ENCODE results near the gene STX4.

Gene STX4, protein sequence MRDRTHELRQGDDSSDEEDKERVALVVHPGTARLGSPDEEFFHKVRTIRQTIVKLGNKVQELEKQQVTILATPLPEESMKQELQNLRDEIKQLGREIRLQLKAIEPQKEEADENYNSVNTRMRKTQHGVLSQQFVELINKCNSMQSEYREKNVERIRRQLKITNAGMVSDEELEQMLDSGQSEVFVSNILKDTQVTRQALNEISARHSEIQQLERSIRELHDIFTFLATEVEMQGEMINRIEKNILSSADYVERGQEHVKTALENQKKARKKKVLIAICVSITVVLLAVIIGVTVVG

DNA sequence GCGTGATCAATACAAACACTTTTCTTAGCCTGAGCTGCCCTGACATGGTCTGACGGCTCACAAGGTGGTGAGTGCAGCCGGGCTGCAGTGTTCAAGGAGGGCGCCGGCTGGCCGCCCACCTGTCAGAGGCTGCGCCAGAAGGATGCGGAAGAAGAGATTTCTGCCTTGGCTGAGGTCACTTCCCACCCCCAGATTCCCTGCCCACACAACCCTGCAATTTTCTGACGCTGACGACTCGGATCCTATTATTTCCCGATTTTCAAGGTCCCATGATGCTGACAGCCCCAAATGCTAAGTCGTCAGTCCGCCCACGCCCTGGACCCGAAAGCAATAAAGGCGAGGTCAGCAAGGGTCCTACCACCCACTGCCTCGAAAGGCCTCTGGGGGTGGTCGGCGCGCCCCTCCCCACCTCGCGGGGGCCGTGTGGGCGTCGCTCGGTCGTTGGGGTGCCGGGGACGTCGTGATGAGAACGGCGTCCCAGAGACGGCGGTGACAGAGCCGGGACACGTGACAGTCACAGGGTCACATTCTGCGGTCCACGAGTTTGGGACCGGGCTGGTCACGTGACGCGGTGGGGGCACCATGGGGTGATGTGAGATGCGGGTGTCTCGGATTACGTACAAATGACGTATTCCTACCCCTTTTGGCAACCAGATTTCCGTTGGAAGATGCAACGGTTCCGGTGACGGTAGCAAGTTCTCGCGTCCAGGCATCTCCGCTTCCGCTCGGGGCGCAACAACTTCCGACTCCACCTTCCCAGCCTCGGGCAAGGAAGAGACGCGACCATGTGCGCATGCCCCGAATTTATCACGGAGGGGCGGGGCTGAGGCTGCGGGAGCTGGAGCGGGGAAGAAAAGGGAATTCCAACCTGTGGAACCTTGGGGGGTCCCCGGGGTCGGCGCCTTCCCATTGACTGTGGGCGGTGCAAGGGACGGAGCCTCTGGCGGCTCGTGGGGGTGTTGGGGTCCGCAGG lies at the start of gene STX4:
Gene STX4 (plus strand): TSS at position 823 of the 973 bp plus-strand sequence. CDS start 248 bp downstream, outside the sequence.
- DNase-seq, result peak; percentile 95

DNA sequence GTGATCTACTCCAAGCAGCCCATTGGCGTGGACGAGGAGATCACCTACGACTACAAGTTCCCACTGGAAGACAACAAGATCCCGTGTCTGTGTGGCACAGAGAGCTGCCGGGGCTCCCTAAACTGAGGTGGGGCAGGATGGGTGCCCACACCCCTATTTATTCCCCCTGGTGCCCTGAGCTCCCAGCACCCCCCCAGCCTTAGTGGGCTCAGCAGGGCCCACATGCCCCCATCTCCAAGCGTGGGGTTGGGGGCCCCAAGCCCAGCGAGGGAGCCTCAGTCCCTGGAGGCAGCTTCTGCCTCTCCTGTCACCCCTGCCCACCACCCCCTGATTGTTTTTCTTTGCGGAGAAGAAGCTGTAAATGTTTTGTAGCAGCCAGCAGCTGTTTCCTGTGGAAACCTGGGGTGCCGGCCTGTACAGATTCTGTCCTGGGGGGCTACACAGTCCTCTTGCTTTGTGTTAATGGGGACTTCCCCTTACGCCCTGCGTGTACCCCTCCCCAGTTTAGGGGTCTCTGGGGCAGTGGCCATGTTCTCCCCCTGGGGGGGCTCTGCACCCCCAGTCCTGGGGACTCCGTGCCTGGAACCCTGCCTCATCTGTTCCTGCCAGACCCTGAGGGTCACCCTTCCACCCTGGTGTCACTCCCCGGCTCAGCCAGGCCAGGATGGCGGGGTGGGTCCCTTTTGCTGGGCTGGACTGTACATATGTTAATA lies 49.3 kb upstream of the STX4 start:
- DNase-seq, result no peak

DNA sequence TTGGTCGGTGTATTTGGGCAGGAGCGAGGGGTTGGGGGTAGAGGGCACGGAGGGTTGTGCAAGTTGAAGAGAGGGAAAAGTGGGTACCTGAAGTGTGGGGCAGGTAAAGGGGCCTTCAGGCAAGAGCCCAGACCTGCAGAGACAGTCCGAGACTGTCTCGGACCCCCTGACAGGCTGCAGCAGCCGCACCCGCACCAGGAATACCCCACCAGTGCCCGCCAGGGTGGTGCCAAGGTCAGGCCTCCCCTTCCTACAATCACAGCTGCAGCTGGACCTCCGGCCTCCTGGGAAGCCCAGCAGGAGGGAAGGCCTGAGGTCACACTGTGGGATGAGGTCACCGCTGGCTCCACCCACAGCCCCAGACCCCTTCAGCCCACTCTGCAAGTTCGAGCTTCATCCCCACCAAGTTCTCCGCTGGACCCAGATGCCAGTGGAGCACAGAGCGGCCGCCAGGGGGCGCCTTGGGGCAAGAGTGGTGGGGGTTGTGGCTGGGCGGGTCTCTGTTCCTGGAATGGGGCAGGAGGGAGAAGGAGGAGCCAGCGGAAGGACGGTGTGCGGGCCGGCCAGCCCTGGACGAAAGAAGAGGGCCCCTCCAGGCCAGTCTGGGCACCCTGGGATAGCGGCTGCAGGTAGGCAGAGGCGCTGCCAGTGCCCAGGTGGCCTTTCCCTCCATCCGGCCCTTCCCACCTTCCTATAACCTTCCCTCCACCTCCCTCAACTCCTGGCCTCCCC lies 48.5 kb upstream of the STX4 start, which contains the start of gene HSD3B7:
Gene HSD3B7 (plus strand): TSS at position 539 of the 732 bp plus-strand sequence. CDS start 452 bp downstream, outside the sequence.
- DNase-seq, result peak; percentile 76

DNA sequence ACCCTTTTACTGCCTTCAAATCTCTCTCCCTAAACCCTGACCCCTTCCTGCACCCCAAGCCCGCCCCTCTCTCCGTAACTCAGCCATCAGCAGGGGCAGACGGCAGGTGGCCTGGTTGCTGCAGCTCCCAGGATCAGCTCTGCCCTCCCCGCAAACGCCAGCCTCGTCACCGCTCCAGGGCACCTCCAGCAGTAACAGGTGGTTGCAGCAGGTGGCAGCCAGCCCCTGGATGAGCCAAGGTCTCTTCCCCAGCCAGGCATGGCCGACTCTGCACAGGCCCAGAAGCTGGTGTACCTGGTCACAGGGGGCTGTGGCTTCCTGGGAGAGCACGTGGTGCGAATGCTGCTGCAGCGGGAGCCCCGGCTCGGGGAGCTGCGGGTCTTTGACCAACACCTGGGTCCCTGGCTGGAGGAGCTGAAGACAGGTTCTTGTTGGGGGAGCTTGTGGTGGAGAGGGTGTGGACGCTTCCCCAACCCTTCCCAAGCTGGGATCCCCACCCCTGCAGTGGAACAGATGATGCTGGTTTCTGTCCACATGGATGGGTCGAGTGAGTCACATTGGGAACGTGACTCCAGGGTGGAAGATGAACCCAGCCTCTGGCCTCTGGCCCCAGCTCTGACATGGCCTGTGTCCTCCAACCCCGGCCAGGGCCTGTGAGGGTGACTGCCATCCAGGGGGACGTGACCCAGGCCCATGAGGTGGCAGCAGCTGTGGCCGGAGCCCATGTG lies 47.8 kb upstream of the STX4 start:
- peak; percentile 47 for DNase-seq

DNA sequence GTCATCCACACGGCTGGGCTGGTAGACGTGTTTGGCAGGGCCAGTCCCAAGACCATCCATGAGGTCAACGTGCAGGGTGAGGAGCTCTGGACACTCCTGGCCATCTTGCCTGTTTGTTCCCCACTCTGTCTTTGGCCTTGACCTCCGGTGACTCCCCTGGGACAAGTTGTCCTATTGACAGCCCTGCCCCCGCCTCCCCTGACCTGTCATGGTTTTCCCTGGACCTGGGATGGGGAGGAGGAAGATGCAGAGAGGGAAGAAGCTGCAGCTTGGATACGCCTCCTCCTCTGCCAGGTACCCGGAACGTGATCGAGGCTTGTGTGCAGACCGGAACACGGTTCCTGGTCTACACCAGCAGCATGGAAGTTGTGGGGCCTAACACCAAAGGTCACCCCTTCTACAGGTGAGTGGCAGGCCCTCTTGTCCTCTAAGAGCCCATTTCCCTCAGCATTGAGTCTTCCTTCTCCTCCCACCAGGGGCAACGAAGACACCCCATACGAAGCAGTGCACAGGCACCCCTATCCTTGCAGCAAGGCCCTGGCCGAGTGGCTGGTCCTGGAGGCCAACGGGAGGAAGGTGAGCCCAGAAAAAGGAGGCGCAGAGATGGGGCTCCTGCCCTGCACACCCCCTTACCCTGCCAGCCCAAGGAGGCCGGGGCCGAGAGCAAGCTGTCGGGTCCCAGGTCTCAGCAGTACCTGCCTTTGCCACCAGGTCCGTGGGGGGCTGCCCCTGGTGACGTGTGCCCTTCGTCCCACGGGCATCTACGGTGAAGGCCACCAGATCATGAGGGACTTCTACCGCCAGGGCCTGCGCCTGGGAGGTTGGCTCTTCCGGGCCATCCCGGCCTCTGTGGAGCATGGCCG lies 47.0 kb upstream of the STX4 start:
- no peak for DNase-seq

DNA sequence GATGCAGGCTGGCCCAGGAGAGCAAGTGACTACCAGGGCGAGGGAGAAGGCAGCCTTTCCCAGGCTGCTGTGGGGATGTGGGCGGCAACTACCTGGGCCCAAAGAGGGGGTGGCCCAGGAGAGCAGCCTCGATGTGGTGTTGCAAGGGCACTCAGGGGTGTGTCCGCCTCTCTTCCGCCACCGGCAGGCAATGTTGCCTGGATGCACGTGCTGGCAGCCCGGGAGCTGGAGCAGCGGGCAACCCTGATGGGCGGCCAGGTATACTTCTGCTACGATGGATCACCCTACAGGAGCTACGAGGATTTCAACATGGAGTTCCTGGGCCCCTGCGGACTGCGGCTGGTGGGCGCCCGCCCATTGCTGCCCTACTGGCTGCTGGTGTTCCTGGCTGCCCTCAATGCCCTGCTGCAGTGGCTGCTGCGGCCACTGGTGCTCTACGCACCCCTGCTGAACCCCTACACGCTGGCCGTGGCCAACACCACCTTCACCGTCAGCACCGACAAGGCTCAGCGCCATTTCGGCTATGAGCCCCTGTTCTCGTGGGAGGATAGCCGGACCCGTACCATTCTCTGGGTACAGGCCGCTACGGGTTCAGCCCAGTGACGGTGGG lies 45.7 kb upstream of the STX4 start:
- no peak for DNase-seq

DNA sequence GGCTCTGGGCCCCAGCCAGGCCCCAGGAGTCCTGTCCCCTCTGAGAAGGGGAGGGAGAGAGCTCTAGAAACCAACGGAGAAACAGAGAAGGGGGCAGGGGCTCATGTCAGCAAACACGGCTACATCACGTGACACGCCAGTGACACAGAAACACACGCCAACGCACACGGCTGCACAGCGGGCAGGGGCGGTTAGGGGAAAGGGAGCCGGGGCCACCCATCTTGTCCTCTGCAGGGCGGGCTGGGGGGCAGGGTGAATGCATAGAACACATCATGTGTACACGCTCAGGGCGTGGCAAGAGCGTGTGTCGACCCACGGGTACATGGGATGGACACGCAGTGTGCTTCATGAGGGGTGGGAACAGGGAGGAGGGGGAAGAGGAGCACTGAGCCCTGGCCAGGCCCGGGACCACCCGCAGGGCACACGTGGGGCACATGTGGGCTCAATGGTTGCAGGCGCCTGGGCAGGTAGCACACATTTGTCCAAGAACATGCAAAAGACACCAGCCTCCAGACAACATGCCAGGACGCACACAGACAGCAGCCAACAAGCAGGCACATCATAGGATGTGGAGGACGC lies 43.8 kb upstream of the STX4 start:
- no peak for DNase-seq

DNA sequence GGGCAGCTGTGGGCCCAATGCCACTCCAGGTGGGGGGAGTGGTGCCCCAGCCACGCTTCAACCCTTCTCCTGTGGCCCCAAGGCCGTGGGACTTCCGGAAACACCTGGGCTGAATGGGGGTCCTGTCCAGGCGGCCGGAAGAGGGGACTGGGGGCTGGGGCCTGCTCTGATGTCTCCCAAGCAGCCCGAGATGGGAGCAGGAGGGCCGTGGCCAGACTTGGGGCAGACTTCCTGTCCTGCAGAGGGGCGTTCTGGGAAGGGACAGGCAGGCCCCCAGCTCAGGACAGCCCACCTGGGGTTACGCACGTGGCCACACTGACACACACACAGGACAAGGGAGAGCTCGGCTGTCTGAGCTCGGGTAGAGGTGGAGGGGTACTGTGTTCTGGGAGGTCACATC lies 43.3 kb upstream of the STX4 start:
- DNase-seq, result no peak

DNA sequence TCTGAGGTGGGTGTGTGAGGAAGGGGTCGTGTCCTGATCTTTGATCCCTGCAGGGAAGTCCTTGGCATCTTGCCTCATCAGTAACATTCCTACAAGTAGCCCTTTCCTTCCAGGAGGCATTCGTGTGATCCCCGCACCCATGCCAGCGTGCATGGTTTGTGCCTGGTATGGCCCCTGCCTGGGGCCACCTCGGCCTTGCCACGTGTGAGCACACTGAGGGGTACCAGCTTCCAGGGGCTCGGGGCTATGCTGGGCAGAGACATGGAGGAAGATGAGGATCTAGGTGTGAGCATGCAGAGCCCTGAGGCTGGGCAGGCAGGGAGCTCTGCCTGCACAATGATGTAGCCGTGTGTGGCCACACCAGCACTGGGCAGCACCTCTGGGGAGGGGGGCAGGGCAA lies 42.3 kb upstream of the STX4 start:
- no peak for DNase-seq

DNA sequence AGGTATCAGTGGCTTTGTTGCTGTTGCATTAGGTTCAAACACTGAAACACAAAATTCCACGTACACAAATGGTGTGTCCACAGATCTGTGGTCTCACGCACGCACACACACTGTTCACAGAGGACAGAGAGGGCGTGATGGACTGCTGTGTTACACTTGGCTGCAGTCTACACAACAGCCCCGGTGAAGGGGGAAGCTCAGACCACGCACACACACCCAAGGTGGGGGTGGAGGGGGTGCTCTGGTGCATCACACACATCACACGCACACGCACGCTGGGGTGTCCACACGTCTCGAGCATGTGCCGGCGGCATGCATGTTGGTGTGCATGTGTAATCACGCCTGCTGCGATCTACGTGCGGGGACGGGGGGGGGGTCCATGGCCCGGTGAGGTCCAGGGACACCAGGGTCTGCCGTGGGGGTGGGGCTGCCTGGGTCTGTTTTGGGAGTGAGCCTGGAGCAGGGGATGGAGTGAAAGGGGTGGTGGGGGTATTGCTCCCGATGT lies 41.0 kb upstream of the STX4 start:
- no peak for DNase-seq

DNA sequence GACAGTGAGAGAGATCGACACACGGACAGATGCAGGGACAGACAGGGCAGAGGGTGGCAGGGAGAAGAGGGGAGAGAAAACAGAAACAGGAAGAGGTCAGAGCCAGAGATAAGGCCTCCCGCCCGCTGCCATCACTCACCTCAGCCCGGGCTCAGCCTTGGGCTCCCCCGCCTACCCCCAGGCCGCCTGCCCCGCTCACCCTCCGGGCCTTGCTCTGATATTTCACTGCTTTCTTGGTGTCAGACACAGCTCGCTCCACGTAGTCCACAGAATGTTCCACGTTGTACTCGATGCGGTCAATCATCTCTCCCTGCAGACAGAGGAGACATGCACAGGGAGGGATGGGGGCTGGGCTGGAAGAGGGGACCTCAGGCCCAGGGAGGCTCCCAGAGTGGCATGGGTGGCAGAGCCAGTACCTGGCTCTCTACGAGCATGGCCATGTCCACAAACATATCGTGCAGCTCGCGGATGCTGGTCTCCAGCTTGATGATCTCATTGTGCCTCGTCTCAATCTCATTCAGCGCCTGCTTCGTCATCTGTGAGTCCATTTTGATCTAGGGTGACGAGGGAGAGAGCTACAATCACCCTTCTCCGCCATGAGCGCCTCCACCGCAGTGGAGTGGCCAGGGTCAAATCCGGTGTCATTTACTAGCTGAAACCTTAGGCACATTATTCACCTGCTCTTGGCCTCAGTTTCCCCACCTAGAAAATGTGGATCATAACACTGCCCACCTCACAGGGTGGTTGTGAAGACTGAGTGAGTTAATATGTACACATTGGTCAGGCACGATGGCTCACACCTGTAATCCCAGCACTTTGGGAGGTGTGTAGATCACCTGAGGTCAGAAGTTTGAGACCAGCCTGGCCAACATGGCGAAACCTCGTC lies 40.2 kb upstream of the STX4 start:
- no peak for DNase-seq

DNA sequence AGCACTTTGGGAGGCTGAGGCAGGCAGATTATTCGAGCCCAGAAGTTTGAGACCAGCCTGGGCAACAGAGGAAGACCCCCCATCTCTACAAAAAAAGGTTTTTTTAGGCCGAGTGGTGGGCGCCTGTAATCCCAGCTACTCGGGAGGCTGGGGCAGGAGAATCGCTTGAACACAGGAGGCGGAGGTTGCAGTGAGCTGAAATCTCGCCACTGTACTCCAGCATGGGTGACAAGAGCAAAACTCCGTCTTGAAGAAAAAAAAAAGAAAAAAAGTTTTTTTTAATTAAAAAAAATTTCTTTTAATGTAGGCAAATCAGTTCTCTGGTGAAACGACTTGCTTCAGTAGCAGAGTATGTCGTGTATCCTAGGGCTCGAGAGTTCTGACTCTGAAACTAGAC lies 37.4 kb upstream of the STX4 start:
- DNase-seq, result no peak

DNA sequence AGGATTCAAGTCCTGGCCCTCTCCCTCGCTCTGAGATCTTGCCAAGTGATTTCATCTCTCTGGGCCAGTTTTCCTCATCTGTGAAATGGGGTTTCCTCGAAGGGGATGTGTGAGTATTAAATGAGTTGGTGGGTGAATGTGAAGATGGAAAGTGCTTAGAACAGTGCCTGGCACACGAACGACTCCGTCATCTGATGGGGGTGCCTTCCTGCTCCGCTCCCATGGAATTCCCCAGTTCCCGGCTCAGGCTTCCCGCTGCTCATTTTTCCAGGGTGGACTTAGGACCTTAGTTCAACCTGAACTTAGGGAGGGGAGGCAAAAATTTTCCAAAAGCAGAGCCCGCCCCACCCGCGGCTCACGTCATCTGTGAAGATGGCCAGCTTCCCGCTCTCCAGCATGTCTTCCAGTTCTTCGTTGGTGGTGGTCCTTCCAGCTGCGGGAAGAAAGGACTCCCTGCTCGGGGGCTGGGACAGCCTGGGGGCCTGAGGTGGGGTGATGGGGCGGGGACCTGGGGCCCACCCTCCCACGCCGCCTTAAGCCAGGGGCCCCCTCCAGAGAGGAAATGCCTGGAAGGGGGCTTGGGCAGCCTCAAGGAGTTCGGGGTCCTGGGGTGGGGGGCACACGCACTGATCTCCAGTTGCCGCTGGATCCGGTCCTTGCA lies 36.9 kb upstream of the STX4 start:
- DNase-seq, result no peak

DNA sequence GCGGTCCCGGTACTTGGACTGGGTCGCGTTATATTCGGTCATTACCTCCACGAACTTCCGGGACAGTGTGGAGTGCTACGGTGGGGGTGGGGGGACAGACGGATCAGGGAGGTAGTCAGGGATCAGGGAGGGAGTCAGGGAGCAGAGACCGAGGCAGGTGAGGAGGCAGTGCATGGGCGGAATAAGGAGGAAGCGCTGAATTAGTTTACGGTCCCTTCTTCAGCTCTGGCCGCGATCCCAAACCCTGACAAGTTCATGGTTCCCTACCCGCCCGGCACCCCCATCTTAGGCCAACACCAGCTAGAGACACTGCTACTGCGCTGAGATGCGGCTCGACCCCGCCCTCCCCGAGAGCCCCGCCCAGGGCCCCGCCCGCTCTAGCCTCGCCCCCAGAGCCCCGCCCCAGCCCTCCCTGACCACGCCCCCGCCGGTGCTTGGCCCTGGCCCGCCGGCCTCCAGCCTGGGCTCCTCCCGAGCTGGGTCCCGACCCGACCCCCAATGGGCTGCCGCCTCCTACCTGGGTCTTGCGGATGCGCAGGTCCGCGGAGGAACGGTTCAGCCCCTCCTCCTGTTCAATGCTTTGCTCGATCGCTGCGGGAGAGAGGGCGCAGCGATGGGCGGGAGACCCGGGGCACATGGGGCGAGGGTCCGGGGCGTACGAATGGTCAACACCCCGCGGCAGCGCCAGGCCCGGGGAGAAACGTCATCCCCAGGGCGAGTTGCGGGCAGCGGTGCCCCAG lies 36.2 kb upstream of the STX4 start:
- peak; percentile 61 for DNase-seq

DNA sequence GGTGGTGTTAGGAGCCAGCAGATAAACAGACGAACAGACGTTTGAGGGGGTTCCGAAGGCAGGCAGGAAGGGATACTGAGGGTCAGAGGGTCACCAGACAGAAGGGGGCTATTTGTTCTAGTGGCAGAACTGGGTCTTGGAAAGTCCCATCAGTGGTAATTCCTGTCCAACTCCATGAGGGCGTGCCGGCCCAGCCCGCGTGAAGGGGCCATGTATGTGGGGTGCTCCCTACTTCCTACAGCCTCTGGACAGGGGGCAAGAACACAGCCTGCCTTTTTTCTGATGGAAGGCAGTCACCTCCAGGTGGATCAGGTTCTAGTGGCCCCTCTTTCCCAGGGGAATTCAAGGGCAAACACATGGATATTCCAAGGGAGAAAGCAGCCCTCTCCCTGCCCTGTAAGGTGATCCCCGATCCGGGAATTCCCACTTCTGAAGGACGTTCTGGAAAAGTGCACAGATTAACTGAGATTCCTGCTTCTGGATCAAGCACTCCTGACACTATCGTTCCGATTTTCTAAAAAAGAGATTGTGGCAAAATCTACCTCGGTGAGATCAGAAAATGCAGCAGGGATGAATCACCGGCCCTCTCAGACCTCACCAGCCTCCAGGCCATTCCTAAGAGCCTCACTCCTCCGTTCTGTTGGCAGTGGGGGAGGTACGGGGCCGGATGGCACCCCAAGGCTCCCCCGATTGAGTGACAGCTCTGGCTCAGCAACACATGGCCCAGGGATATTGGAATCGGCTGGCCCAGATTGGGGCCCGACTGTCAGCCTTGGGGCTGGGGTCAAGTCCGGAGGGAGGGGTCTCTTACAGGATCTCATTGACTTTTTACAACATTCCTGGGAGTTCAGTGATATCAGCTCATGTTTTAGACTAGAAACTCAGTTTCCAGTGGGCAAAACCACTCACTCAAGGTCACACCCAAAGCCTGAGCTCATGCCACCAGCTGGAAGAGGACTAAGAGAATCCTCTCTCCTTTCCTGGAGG lies 35.3 kb upstream of the STX4 start:
- peak; percentile 86 for DNase-seq

Measured in kidney glomerular epithelial cell (primary cell).